GM23248 (cell line): ENCODE measurements around the gene PAQR6.

Source experiments
- EZH2 ChIP-seq: fragments of 200-600 bp; sonication (generic); IDR thresholded peaks from 2 replicates; pipeline ENCODE4 v1.6.1; 2018; ENCODE audit warnings: antibody characterized with exemption, mild to moderate bottlenecking; ENCODE audit not compliant: insufficient read depth, poor library complexity, severe bottlenecking
- EZH2phosphoT487 ChIP-seq: fragments of 200-600 bp; sonication (generic); IDR thresholded peaks from 2 replicates; pipeline ENCODE4 v1.6.1; 2018; ENCODE audit warnings: antibody characterized with exemption, moderate library complexity, mild to moderate bottlenecking, low read depth; ENCODE audit not compliant: insufficient read depth

- no peak for TF ChIP-seq EZH2
- no peak for TF ChIP-seq EZH2phosphoT487
Observed at GRCh38 chr1:156291226-156292061, 43.6 kb upstream of the PAQR6 start.
